ENCODE results near the gene TBX19.

GRCh38 chr1:168347630-168348029 lies 67.0 kb downstream of the TBX19 start:
- TF ChIP-seq CTCF (IDR thresholded peaks at IDR 0.05 in 4 of 5, conservative IDR thresholded peaks at IDR 0.05 in 1 of 5) (no peak), POLR2A (IDR thresholded peaks at IDR 0.05) (no peak)
